T-cell (primary cell): ENCODE data around the gene GRM8. TPM values are rescaled to one million over a fixed set of nuclear protein-coding genes. Genes with fewer than 3 reads are reported as not detected.

ENCODE experiments used
- ATAC-seq, 4 experiments: fragments of 200-7000 bp in 3 of 4; fragments of 150-1000 bp in 1 of 4; cut with Tn5 transposase; replicated peaks in 1 of 4; 1 replicate in 3 of 4; 2 replicates in 1 of 4; pipeline ENCODE4 v1.10.0; 2021; ENCODE audit warnings: moderate library complexity in 3 of 4, mild to moderate bottlenecking in 2 of 4, moderate number of reproducible peaks in 1 of 4
- CTCF ChIA-PET, 2 donors: fragments of 300-600 bp; sonication (Branson Sonifier 250); formaldehyde crosslinking; loops; one replicate each; lab custom pipeline; 2022; ENCODE audit warnings: antibody characterized with exemption in 2 of 2; lab: Charles Lee
- POLR2A ChIA-PET, 2 donors: fragments of 300-600 bp; sonication (Branson Sonifier 250); formaldehyde crosslinking; loops; one replicate each; lab custom pipeline; 2022; ENCODE audit warnings: antibody characterized with exemption in 2 of 2; lab: Charles Lee
- DNase-seq, 35 experiments: peaks; one replicate each; pipeline versions ENCODE4 v3.0.0 to v3.0.0-alpha.2; 2013 to 2023
- H3K27ac ChIP-seq: one replicate; pipeline ENCODE4 v1.5.1; 2013; ENCODE audit warnings: low read length
- H3K27me3 ChIP-seq, 2 experiments: replicated peaks in 1 of 2; 1 replicate in 1 of 2; 2 replicates in 1 of 2; pipeline versions ENCODE4 v1.6.1 to v1.7.0; 2013; ENCODE audit warnings: low read length in 1 of 2, mixed read lengths in 1 of 2; ENCODE audit not compliant: control insufficient read depth in 2 of 2, insufficient read depth in 2 of 2; ENCODE audit errors: extremely low read depth in 1 of 2
- H3K36me3 ChIP-seq, 2 donors: 1 replicate in 1 of 2; 2 replicates in 1 of 2; pipeline versions ENCODE4 v1.6.1 to v1.7.0; 2013; ENCODE audit warnings: low read length in 1 of 2; ENCODE audit not compliant: control insufficient read depth in 2 of 2, insufficient read depth in 1 of 2; ENCODE audit errors: extremely low read depth in 1 of 2
- H3K4me1 ChIP-seq, 2 experiments: 1 replicate in 1 of 2; 2 replicates in 1 of 2; pipeline versions ENCODE4 v1.6.1 to v1.7.0; 2013; ENCODE audit warnings: low read length in 2 of 2, mixed read lengths in 1 of 2; ENCODE audit not compliant: insufficient read depth in 2 of 2, control insufficient read depth in 1 of 2; ENCODE audit errors: extremely low read depth in 1 of 2
- H3K4me3 ChIP-seq, 2 donors: 1 replicate in 1 of 2; 2 replicates in 1 of 2; pipeline versions ENCODE4 v1.5.1 to v1.7.0; 2013; ENCODE audit warnings: mild to moderate bottlenecking in 2 of 2, low read length in 1 of 2, moderate library complexity in 1 of 2; ENCODE audit not compliant: control insufficient read depth in 1 of 2; ENCODE audit errors: extremely low read depth in 1 of 2
- H3K9me3 ChIP-seq: 2 replicates; pipeline ENCODE4 v1.7.0; 2013
- H3K27ac Mint-ChIP-seq, 2 donors: one replicate each; pipeline ENCODE4 v1.8.0; 2020 to 2021; ENCODE audit warnings: mild to moderate bottlenecking in 2 of 2, mixed read lengths in 2 of 2
- H3K27me3 Mint-ChIP-seq, 2 donors: one replicate each; pipeline ENCODE4 v1.8.0; 2021 to 2022; ENCODE audit warnings: mixed read lengths in 2 of 2
- H3K36me3 Mint-ChIP-seq: one replicate; pipeline ENCODE4 v1.8.0; 2021; ENCODE audit warnings: mixed read lengths
- H3K4me1 Mint-ChIP-seq, 3 donors: one replicate each; pipeline ENCODE4 v1.8.0; 2020 to 2022; ENCODE audit warnings: mixed read lengths in 3 of 3, mild to moderate bottlenecking in 1 of 3
- H3K4me3 Mint-ChIP-seq, 3 donors: one replicate each; pipeline ENCODE4 v1.8.0; 2020 to 2022; ENCODE audit warnings: mild to moderate bottlenecking in 3 of 3, mixed read lengths in 3 of 3, moderate library complexity in 3 of 3
- H3K9me3 Mint-ChIP-seq, 3 donors: one replicate each; pipeline ENCODE4 v1.8.0; 2020 to 2022; ENCODE audit warnings: mixed read lengths in 3 of 3
- WGBS: methylation state at CpG from one replicate; pipeline ENCODE4 v1.1.5; 2013; ENCODE audit warnings: missing lambda C conversion rate; ENCODE audit not compliant: insufficient coverage; 5-methylcytosine and 5-hydroxymethylcytosine counted together
- total RNA-seq, 35 experiments: library from RNA in 6 of 35; stranded (reverse) in 6 of 35; fragments of 120-200 nt in 1 of 35; gene quantifications; one replicate each; pipeline versions ENCODE4 v1.2.1 to v1.2.4 and lab custom pipeline; 2013 to 2026

Gene GRM8
- total RNA-seq, 5 donors from 2014 or later (not counting 1 experiment from before 2014, with no cell fraction given) = not detected

GRCh38 chr7:127021857-127022256 is 230.9 kb downstream of the GRM8 start:
- Histone ChIP-seq H3K27ac (no peak overlapping the region), H3K36me3 (no peaks in the 10 kb centered on the region), H3K27me3 (no peaks in the 10 kb centered on the region), H3K4me1 (no peaks in the 10 kb centered on the region), H3K4me3 (no peak overlapping the region), H3K9me3 (no peaks in the 10 kb centered on the region)
- no peak overlapping the region for H3K27ac Mint-ChIP-seq
- no peak for ATAC-seq
- whole genome bisulfite sequencing = no CpG with 5 or more reads among the region's 1 CpG
- ChIA-PET POLR2A (no interaction called here), CTCF (no interaction called here)
- no peaks in the 10 kb centered on the region for H3K4me1 Mint-ChIP-seq
- H3K4me3 Mint-ChIP-seq = no peak overlapping the region
- H3K36me3 Mint-ChIP-seq = no peaks in the 10 kb centered on the region
- DNase-seq = no peak
- H3K9me3 Mint-ChIP-seq = no peaks in the 10 kb centered on the region
- peaks cover 0 to 3% of the 10 kb centered on the region in 2 donors for H3K27me3 Mint-ChIP-seq

- DNase-seq = no peak
- Histone ChIP-seq H3K36me3 (no peaks in the 10 kb centered on the region), H3K27ac (no peak overlapping the region), H3K9me3 (no peaks in the 10 kb centered on the region), H3K27me3 (no peaks in the 10 kb centered on the region), H3K4me3 (no peak overlapping the region), H3K4me1 (no peaks in the 10 kb centered on the region)
- Mint-ChIP-seq H3K4me3 (no peak overlapping the region), H3K36me3 (no peaks in the 10 kb centered on the region), H3K9me3 (no peaks in the 10 kb centered on the region), H3K4me1 (no peaks in the 10 kb centered on the region), H3K27ac (no peak overlapping the region), H3K27me3 (peaks cover 0 to 3% of the 10 kb centered on the region in 2 donors)
- ChIA-PET CTCF (no interaction called here), POLR2A (no interaction called here)
- no peak for ATAC-seq
These were observed 231.6 kb downstream of the GRM8 start for GRCh38 chr7:127021019-127021738.

- CTCF ChIA-PET = no interaction called here
- no peak for DNase-seq
- Mint-ChIP-seq H3K4me3 (no peak overlapping the region), H3K9me3 (peaks cover 0 to 3% (median 0%) of the 10 kb centered on the region in 3 donors), H3K27ac (no peak overlapping the region), H3K4me1 (no peaks in the 10 kb centered on the region), H3K27me3 (peaks cover 0 to 6% of the 10 kb centered on the region in 2 donors), H3K36me3 (no peaks in the 10 kb centered on the region)
- no CpG with 5 or more reads among the region's 2 CpGs for WGBS
- POLR2A ChIA-PET = no interaction called here
- Histone ChIP-seq H3K9me3 (no peaks in the 10 kb centered on the region), H3K27ac (no peak overlapping the region), H3K4me3 (no peak overlapping the region), H3K36me3 (no peaks in the 10 kb centered on the region), H3K27me3 (no peaks in the 10 kb centered on the region), H3K4me1 (no peaks in the 10 kb centered on the region)
- ATAC-seq = no peak
These were observed 233.9 kb downstream of the GRM8 start for GRCh38 chr7:127018889-127019288.

- ChIA-PET CTCF (no interaction called here), POLR2A (interaction anchor here in 1 of 2 donors (0.6 kb wide), 1 partner anchor 9 kb away, joined by 3 read pairs; no protein-coding TSS in a partner anchor)
- no peaks in the 10 kb centered on the region for H3K4me1 Mint-ChIP-seq
- H3K36me3 Mint-ChIP-seq = no peaks in the 10 kb centered on the region
- peaks cover 0 to 3% (median 0%) of the 10 kb centered on the region in 3 donors for H3K9me3 Mint-ChIP-seq
- ATAC-seq = no peak
- H3K9me3 ChIP-seq = no peaks in the 10 kb centered on the region
- peaks cover 0 to 6% of the 10 kb centered on the region in 2 donors for H3K27me3 Mint-ChIP-seq
- no peak overlapping the region for H3K27ac Mint-ChIP-seq
- no CpG with 5 or more reads among the region's 2 CpGs for WGBS
- H3K4me1 ChIP-seq = no peaks in the 10 kb centered on the region
- no peaks in the 10 kb centered on the region for H3K36me3 ChIP-seq
- no peak overlapping the region for H3K27ac ChIP-seq
- no peak for DNase-seq
- H3K27me3 ChIP-seq = no peaks in the 10 kb centered on the region
- H3K4me3 Mint-ChIP-seq = no peak overlapping the region
- no peak overlapping the region for H3K4me3 ChIP-seq
These were observed 235.5 kb downstream of the GRM8 start for GRCh38 chr7:127017196-127017595.

GRCh38 chr7:127000725-127001124 is 252.0 kb downstream of the GRM8 start:
- no peaks in the 10 kb centered on the region for H3K4me1 Mint-ChIP-seq
- H3K36me3 Mint-ChIP-seq = no peaks in the 10 kb centered on the region
- DNase-seq (no peak), ATAC-seq (no peak)
- Histone ChIP-seq H3K4me3 (no peak overlapping the region), H3K4me1 (no peaks in the 10 kb centered on the region), H3K27me3 (no peaks in the 10 kb centered on the region), H3K27ac (no peak overlapping the region), H3K36me3 (no peaks in the 10 kb centered on the region), H3K9me3 (no peaks in the 10 kb centered on the region)
- POLR2A ChIA-PET = no interaction called here
- CTCF ChIA-PET = no interaction called here
- no peak overlapping the region for H3K27ac Mint-ChIP-seq
- WGBS = no CpG with 5 or more reads among the region's 3 CpGs
- H3K9me3 Mint-ChIP-seq = peaks cover 0 to 4% (median 0%) of the 10 kb centered on the region in 3 donors
- peaks cover 0 to 6% of the 10 kb centered on the region in 2 donors for H3K27me3 Mint-ChIP-seq
- H3K4me3 Mint-ChIP-seq = no peak overlapping the region

- H3K4me3 Mint-ChIP-seq = no peak overlapping the region
- ChIA-PET POLR2A (no interaction called here), CTCF (no interaction called here)
- no peaks in the 10 kb centered on the region for H3K36me3 Mint-ChIP-seq
- ATAC-seq = no peak
- no peak overlapping the region for H3K4me3 ChIP-seq
- H3K27me3 Mint-ChIP-seq = peaks cover 3 to 21% of the 10 kb centered on the region in 2 donors
- no peaks in the 10 kb centered on the region for H3K9me3 ChIP-seq
- H3K36me3 ChIP-seq = no peaks in the 10 kb centered on the region
- peaks cover 0 to 7% of the 10 kb centered on the region in 2 experiments for H3K27me3 ChIP-seq
- WGBS = no CpG with 5 or more reads among the region's 1 CpG
- DNase-seq = no peak
- no peak overlapping the region for H3K27ac ChIP-seq
- H3K4me1 Mint-ChIP-seq = no peaks in the 10 kb centered on the region
- no peaks in the 10 kb centered on the region for H3K4me1 ChIP-seq
- no peak overlapping the region for H3K27ac Mint-ChIP-seq
- H3K9me3 Mint-ChIP-seq = peaks cover 0 to 4% (median 0%) of the 10 kb centered on the region in 3 donors
These were observed 256.1 kb downstream of the GRM8 start for GRCh38 chr7:126996659-126997058.
